Naive thymus-derived CD4-positive, alpha-beta T cell (primary cell): ENCODE results near the gene SULT6B1. TPM values are rescaled to one million over a fixed set of nuclear protein-coding genes. Genes with fewer than 3 reads are reported as not detected.

Experiments
- ATAC-seq: fragments of 150-1000 bp; cut with Tn5 transposase; 2 replicates; pipeline ENCODE4 v1.10.0; 2021; ENCODE audit warnings: mild to moderate bottlenecking, moderate library complexity
- CTCF ChIA-PET: fragments of 350-600 bp; sonication (Branson Sonifier 250); formaldehyde crosslinking; loops from one replicate; lab custom pipeline; 2021; ENCODE audit warnings: antibody characterized with exemption; lab: Charles Lee
- POLR2A ChIA-PET: fragments of 350-600 bp; sonication (Branson Sonifier 250); formaldehyde crosslinking; loops from one replicate; lab custom pipeline; 2021; ENCODE audit warnings: antibody characterized with exemption, inconsistent platforms; lab: Charles Lee
- DNase-seq, 9 donors: peaks; one replicate each; pipeline versions ENCODE4 v3.0.0 to v3.0.0-alpha.2; 2020 to 2022; ENCODE audit warnings: mixed read lengths in 1 of 9
- H3K27ac ChIP-seq: one replicate; pipeline ENCODE4 v1.7.0; 2013; ENCODE audit warnings: mild to moderate bottlenecking, low read depth, low read length, moderate library complexity
- H3K27me3 ChIP-seq, 2 donors: one replicate each; pipeline ENCODE4 v1.7.0; 2013; ENCODE audit warnings: low read length in 2 of 2, mild to moderate bottlenecking in 2 of 2, moderate library complexity in 2 of 2; ENCODE audit not compliant: control insufficient read depth in 2 of 2, insufficient read depth in 2 of 2
- H3K36me3 ChIP-seq, 3 experiments: 1 replicate in 2 of 3; 2 replicates in 1 of 3; pipeline ENCODE4 v1.7.0; 2013; ENCODE audit warnings: low read length in 3 of 3, mild to moderate bottlenecking in 3 of 3, moderate library complexity in 1 of 3; ENCODE audit not compliant: insufficient read depth in 3 of 3, control insufficient read depth in 2 of 3
- H3K4me1 ChIP-seq, 2 donors: one replicate each; pipeline ENCODE4 v1.7.0; 2013; ENCODE audit warnings: low read length in 2 of 2, mild to moderate bottlenecking in 2 of 2, moderate library complexity in 1 of 2; ENCODE audit not compliant: control insufficient read depth in 2 of 2, insufficient read depth in 2 of 2
- H3K4me3 ChIP-seq: 2 replicates; pipeline ENCODE4 v1.7.0; 2013; ENCODE audit warnings: mild to moderate bottlenecking, low read length
- H3K9me3 ChIP-seq, 3 experiments: 1 replicate in 2 of 3; 2 replicates in 1 of 3; pipeline ENCODE4 v1.7.0; 2013; ENCODE audit warnings: low read length in 3 of 3; ENCODE audit not compliant: control insufficient read depth in 2 of 3
- H3K27ac Mint-ChIP-seq, 9 donors: one replicate each; pipeline ENCODE4 v1.8.0; 2020 to 2022; ENCODE audit warnings: mixed read lengths in 9 of 9, mild to moderate bottlenecking in 8 of 9, moderate library complexity in 5 of 9, inconsistent platforms in 2 of 9
- H3K27me3 Mint-ChIP-seq, 5 donors: one replicate each; pipeline ENCODE4 v1.8.0; 2021 to 2022; ENCODE audit warnings: mixed read lengths in 5 of 5, mild to moderate bottlenecking in 1 of 5
- H3K36me3 Mint-ChIP-seq, 5 donors: one replicate each; pipeline ENCODE4 v1.8.0; 2020 to 2022; ENCODE audit warnings: mixed read lengths in 5 of 5, mild to moderate bottlenecking in 3 of 5, inconsistent platforms in 1 of 5
- H3K4me1 Mint-ChIP-seq, 7 donors: one replicate each; pipeline ENCODE4 v1.8.0; 2020 to 2022; ENCODE audit warnings: mixed read lengths in 7 of 7, mild to moderate bottlenecking in 3 of 7, inconsistent platforms in 1 of 7
- H3K4me3 Mint-ChIP-seq, 10 donors: one replicate each; pipeline ENCODE4 v1.8.0; 2020 to 2022; ENCODE audit warnings: mild to moderate bottlenecking in 10 of 10, mixed read lengths in 10 of 10, moderate library complexity in 6 of 10, inconsistent platforms in 2 of 10
- H3K9me3 Mint-ChIP-seq, 11 donors: one replicate each; pipeline ENCODE4 v1.8.0; 2020 to 2022; ENCODE audit warnings: mixed read lengths in 11 of 11, mild to moderate bottlenecking in 4 of 11, inconsistent platforms in 1 of 11, moderate library complexity in 1 of 11
- intact Hi-C, 2 donors: fragments of 100-400 bp; cut with micrococcal nuclease; formaldehyde crosslinking; loops; one replicate each; pipeline ENCODE4 v1.15.1; 2023
- polyA plus RNA-seq, 2 donors: library from polyadenylated mRNA; unstranded; fragments of 300-500 nt; fragmentation: Illumina TruSeq; gene quantifications; one replicate each; pipeline ENCODE4 v1.2.3, GENCODE V29; 2021
- total RNA-seq, 6 experiments: library from RNA in 5 of 6; stranded (reverse) in 5 of 6; gene quantifications; 1 replicate in 5 of 6; 2 replicates in 1 of 6; pipeline ENCODE4 v1.2.3 and lab custom pipeline; 2021 to 2026

Gene SULT6B1
- total and polyA plus RNA-seq, 7 experiments from 2014 or later: not detected

DNA sequence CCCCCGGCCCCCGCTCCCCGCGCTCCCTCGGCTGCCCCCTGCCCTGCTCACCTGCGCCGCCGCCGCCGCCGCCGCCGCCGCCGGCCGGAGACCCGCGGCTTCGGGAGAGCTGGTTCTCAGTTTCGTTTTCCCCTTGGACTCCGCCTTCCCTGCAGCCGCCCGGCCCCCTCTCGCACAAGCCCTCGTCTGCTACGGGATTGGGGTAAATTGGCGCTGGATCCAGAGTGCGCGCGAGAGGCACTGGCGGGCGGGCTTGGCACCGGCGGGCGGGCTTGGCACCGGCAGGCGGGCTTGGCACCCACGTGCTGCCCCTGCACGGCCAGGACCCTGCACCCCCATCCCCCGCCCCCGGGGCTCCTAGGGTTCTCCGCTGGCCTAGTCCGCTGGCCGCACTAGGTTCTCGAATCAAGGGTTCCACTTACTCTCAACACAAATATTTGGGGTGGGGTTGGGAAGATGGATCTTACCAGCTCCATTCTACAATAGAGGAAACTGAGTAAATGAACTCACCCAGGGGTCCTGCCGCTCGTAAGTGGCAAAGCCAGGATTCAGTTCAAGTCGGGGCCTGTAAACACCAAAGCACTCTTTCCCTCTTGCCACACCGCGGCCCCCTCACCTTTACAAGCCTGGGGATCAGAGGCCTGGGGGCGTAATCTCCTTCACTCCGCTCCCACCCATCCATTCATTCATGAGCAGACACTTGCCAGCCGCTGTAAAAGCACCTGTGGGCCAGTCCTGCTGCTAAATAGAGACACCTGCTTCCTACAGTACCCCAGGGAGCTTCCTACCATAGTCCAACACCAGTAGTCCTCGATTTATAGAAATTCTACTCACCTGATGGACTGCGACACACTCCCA, 31.4 kb downstream of the SULT6B1 start, which contains the start of gene EIF2AK2:
Gene EIF2AK2, minus strand, starts transcription at position 124 of the 858 bp plus-strand sequence. CDS start 9,174 bp downstream, outside the sequence.
- intact Hi-C loops: loop anchor here (1.0 to 5.0 kb wide), 7 partner anchors 39 to 1220 kb away; partner anchors contain the start of genes CEBPZ (in 2 of the 2), CEBPZOS (in 2 of the 2), GPATCH11 (in 2 of the 2) and HEATR5B (in 2 of the 2)
- Mint-ChIP-seq H3K4me3 (peak within 1 kb of the TSS; percentile 88 to 99 (median 94)), H3K36me3 (peaks cover 9 to 27% (median 22%) of the 10 kb centered on the region in 5 donors), H3K27ac (peak within 1 kb of the TSS; percentile 86 to 96 (median 92)), H3K9me3 (no peaks in the 10 kb centered on the region), H3K27me3 (peaks cover 0 to 4% (median 0%) of the 10 kb centered on the region in 5 donors), H3K4me1 (peaks cover 29 to 57% (median 48%) of the 10 kb centered on the region in 7 donors)
- CTCF ChIA-PET: interaction anchor here (0.6 to 1.2 kb wide), 4 partner anchors 9 to 382 kb away, joined by 3 to 4 read pairs (median 3); no protein-coding TSS in a partner anchor
- H3K27ac ChIP-seq: peak within 1 kb of the TSS; percentile 81
- no peaks in the 10 kb centered on the region for H3K9me3 ChIP-seq
- peak within 1 kb of the TSS; percentile 92 for H3K4me3 ChIP-seq
- H3K36me3 ChIP-seq: peaks cover 0 to 4% (median 0%) of the 10 kb centered on the region in 3 experiments
- peaks cover 18 to 25% of the 10 kb centered on the region in 2 donors for H3K4me1 ChIP-seq
- ATAC-seq (peak; percentile 96), DNase-seq (peak; percentile 59 to 85 (median 80))
- POLR2A ChIA-PET: interaction anchor here (0.7 to 4.0 kb wide), 4 partner anchors 9 to 1594 kb away, joined by 3 to 15 read pairs (median 3); partner anchors contain the start of genes CEBPZOS and SRSF7
- no peaks in the 10 kb centered on the region for H3K27me3 ChIP-seq

DNA sequence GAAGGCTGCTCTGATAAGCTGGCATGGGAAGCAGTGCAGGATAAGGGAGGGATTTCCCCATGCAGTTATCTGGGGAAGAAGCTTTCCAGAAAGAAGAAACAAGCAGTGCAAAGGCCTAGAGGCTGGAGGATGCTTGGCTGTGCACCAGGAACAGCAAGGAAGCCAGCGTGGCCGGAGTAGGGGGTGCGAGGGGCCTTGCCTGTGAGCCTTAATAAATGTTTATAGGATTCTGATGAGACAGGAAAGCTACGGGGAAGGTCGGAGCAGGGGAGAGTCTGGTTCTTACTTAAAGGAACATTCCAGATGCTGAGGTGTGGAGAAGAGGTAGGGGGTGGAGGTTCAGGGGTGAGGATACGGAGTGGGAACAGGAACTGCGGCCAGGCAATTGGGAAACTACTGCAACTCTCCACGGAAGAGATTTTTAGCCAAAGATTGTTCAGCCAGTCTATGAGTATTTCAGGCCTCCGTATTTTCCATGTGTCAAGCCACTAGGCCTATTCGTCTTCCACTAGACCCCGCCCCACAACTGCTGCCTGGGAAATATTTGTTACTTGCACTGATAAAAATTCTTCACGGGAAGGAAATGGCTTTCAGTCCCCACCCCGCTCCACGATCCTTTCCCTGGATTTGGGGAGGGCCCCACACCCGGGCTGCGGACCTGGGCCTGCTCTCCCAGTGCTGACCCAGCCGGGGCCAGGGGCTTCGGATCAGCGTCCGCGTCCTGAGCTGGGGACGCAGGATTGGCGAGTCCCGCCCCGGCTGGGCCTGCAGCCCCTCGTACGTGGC, 32.2 kb downstream of the SULT6B1 start:
- peaks cover 9 to 32% (median 26%) of the 10 kb centered on the region in 5 donors for H3K36me3 Mint-ChIP-seq
- Histone ChIP-seq H3K27ac (peak overlapping the region; percentile 81), H3K4me1 (peaks cover 21 to 25% of the 10 kb centered on the region in 2 donors), H3K27me3 (no peaks in the 10 kb centered on the region), H3K36me3 (peaks cover 0 to 4% (median 0%) of the 10 kb centered on the region in 3 experiments), H3K4me3 (peak overlapping the region; percentile 92), H3K9me3 (no peaks in the 10 kb centered on the region)
- peaks cover 0 to under 1% (median 0%) of the 10 kb centered on the region in 5 donors for H3K27me3 Mint-ChIP-seq
- ChIA-PET CTCF (interaction anchor here (0.6 kb wide), 1 partner anchor 381 kb away, joined by 3 read pairs; no protein-coding TSS in a partner anchor), POLR2A (interaction anchor here (0.7 to 4.0 kb wide), 4 partner anchors 8 to 1595 kb away, joined by 3 to 15 read pairs (median 3); partner anchors contain the start of genes CEBPZOS and SRSF7)
- peaks cover 29 to 62% (median 52%) of the 10 kb centered on the region in 7 donors for H3K4me1 Mint-ChIP-seq
- intact Hi-C loops: loop anchor here (1.0 to 5.0 kb wide), 7 partner anchors 40 to 1221 kb away; partner anchors contain the start of genes STRN (in 2 of the 2), ATL2 (in 1 of the 2), CEBPZ (in 1 of the 2) and CEBPZOS (in 1 of the 2)
- no peaks in the 10 kb centered on the region for H3K9me3 Mint-ChIP-seq
- peak overlapping the region; percentile 86 to 96 (median 92) for H3K27ac Mint-ChIP-seq
- DNase-seq (peak in 7 of 9 donors; percentile 3 to 30 (median 14)), ATAC-seq (peak; percentile 28)
- peak overlapping the region; percentile 88 to 99 (median 94) for H3K4me3 Mint-ChIP-seq

DNA sequence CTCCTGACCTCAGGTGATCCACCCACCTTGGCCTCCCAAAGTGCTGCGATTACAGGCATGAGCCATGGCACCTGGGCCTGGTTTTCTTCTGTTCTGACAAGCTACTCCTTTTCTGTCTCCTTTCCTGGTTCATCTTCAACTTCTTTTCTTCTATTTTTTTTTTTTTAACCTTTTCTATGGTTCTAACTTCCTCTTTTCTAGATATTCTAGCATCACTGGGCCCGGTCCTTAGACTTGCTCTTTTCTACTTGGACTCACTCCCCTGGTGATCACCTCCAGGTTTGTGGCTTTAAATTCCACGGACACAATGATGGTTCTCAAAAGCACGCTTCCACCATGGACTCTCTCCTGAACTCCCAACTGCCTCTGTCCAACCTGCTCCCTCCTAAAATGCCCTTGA, 33.7 kb downstream of the SULT6B1 start:
- Mint-ChIP-seq H3K36me3 (peaks cover 9 to 32% (median 26%) of the 10 kb centered on the region in 5 donors), H3K9me3 (no peaks in the 10 kb centered on the region), H3K27me3 (no peaks in the 10 kb centered on the region), H3K4me3 (peak overlapping the region in 9 of 10 donors; percentile 6 to 99 (median 92)), H3K27ac (peak overlapping the region in 5 of 9 donors; percentile 86 to 96 (median 94)), H3K4me1 (peaks cover 33 to 77% (median 65%) of the 10 kb centered on the region in 7 donors)
- peaks cover 22 to 33% of the 10 kb centered on the region in 2 donors for H3K4me1 ChIP-seq
- H3K9me3 ChIP-seq: no peaks in the 10 kb centered on the region
- H3K4me3 ChIP-seq: no peak overlapping the region
- peaks cover 0 to 4% (median 0%) of the 10 kb centered on the region in 3 experiments for H3K36me3 ChIP-seq
- intact Hi-C loops: loop anchor here in 1 of 2 donors (5.0 kb wide), 1 partner anchor 1223 kb away; the partner anchor contains the start of gene ATL2
- ChIA-PET POLR2A (interaction anchor here (0.6 to 4.0 kb wide), 2 partner anchors 43 to 61 kb away, joined by 9 to 15 read pairs; partner anchors contain the start of gene CEBPZOS), CTCF (interaction anchor here (0.6 kb wide), 1 partner anchor 473 kb away, joined by 5 read pairs; no protein-coding TSS in a partner anchor)
- no peak for ATAC-seq
- H3K27me3 ChIP-seq: no peaks in the 10 kb centered on the region
- no peak for DNase-seq
- no peak overlapping the region for H3K27ac ChIP-seq

DNA sequence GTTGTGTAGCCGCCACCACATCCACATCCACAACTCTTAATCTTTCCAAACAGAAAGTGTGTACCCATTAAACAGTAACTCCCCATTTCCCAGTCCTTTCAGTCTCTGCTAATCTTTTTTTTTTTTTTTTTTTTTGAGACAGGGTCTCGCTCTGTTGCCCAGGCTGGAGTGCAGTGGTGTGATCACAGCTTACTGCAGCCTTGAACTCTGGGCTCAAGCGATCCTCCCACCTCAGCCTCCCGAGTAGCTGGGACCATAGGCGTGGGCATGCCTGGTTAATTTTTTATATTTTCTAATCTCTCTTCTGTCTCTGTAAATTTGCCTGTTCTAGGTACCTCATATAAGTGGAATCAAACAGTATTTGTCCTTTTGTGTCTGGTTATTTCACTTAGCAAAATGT, 35.2 kb downstream of the SULT6B1 start:
- Histone ChIP-seq H3K4me1 (peaks cover 21 to 32% of the 10 kb centered on the region in 2 donors), H3K9me3 (no peaks in the 10 kb centered on the region), H3K36me3 (peaks cover 0 to 8% (median 0%) of the 10 kb centered on the region in 3 experiments), H3K4me3 (no peak overlapping the region), H3K27ac (no peak overlapping the region), H3K27me3 (no peaks in the 10 kb centered on the region)
- Mint-ChIP-seq H3K27me3 (no peaks in the 10 kb centered on the region), H3K4me1 (peaks cover 36 to 80% (median 71%) of the 10 kb centered on the region in 7 donors), H3K9me3 (no peaks in the 10 kb centered on the region), H3K36me3 (peaks cover 9 to 40% (median 35%) of the 10 kb centered on the region in 5 donors), H3K27ac (peak overlapping the region in 4 of 9 donors; percentile 2 to 33 (median 16)), H3K4me3 (peak overlapping the region in 3 of 10 donors; percentile 9 to 50 (median 14))
- ATAC-seq: no peak
- POLR2A ChIA-PET: no interaction called here
- CTCF ChIA-PET: interaction anchor here (0.8 kb wide), 1 partner anchor 104 kb away, joined by 3 read pairs; no protein-coding TSS in a partner anchor
- no peak for DNase-seq
- intact Hi-C loops: no loop called here

DNA sequence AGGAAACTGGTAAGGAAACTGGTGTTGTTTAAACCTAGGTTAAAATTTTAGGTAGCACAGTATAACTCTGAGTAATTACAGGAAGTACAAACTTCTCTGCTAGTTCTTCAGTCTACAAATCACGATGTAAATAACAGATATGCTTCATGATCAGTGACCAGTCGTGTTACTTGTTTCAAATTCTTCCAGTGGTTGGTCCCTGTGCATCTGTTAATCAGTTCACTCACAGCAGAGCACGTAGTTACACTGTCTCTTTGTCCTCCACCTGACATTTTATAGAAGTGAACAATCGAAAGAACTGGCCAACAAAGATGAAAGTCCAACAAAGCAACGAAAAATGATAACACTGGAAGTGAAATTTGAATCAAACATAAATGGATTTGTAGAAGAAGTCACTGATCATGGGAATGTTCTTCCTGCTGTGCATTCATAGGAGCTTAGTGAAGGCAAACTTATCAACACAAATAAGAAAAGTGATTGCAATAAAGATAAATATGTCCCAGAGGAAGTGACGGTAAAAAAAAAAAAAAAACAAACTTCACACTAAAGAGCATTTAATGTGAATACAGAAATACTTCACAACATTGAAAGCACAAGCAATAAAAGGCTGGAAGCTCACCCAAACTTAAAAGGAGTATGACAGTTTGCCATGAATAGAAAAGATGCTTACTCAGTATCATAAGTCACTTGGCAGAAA, 38.7 kb downstream of the SULT6B1 start:
- no peak for DNase-seq
- CTCF ChIA-PET: interaction anchor here (0.7 to 1.2 kb wide), 2 partner anchors 15 to 485 kb away, joined by 4 to 6 read pairs; no protein-coding TSS in a partner anchor
- peak; percentile 73 for ATAC-seq
- Histone ChIP-seq H3K27ac (no peak overlapping the region), H3K4me1 (peaks cover 4 to 9% of the 10 kb centered on the region in 2 donors), H3K36me3 (peaks cover 0 to 20% (median 0%) of the 10 kb centered on the region in 3 experiments), H3K4me3 (no peak overlapping the region), H3K27me3 (no peaks in the 10 kb centered on the region), H3K9me3 (no peaks in the 10 kb centered on the region)
- H3K4me1 Mint-ChIP-seq: peaks cover 13 to 58% (median 48%) of the 10 kb centered on the region in 7 donors
- no peaks in the 10 kb centered on the region for H3K27me3 Mint-ChIP-seq
- peak overlapping the region in 5 of 10 donors; percentile 5 to 24 (median 12) for H3K4me3 Mint-ChIP-seq
- no peaks in the 10 kb centered on the region for H3K9me3 Mint-ChIP-seq
- H3K27ac Mint-ChIP-seq: peak overlapping the region in 6 of 9 donors; percentile 2 to 73 (median 42)
- POLR2A ChIA-PET: no interaction called here
- intact Hi-C loops: loop anchor here in 1 of 2 donors (5.0 kb wide), 1 partner anchor 42 kb away; no protein-coding TSS in a partner anchor
- H3K36me3 Mint-ChIP-seq: peaks cover 13 to 49% (median 44%) of the 10 kb centered on the region in 5 donors
